Right cardiac atrium (tissue), 5 donors: ENCODE measurements around the gene RRAGC. TPM values are rescaled to one million over a fixed set of nuclear protein-coding genes. Genes with fewer than 3 reads are reported as not detected.
A peak's percentile ranks its signal among the peaks of the same experiment; 100 is the strongest.

Experiments used
- ATAC-seq, 2 donors: fragments of 200-7000 bp; cut with Tn5 transposase; one replicate each; pipeline versions ENCODE4 v1.8.0 to v1.9.1; 2020; ENCODE audit warnings: moderate library complexity in 2 of 2, mild to moderate bottlenecking in 1 of 2
- DNase-seq, 3 donors: peaks; one replicate each; pipeline ENCODE4 v3.0.0-alpha.2; 2020
- H3K27ac ChIP-seq: one replicate; pipeline ENCODE4 v1.5.1; 2013; ENCODE audit warnings: mild to moderate bottlenecking, low read length, control low read depth, moderate library complexity
- H3K27me3 ChIP-seq: one replicate; pipeline ENCODE4 v1.6.1; 2013; ENCODE audit not compliant: control insufficient read depth, insufficient read depth
- H3K4me1 ChIP-seq: one replicate; pipeline ENCODE4 v1.6.1; 2013; ENCODE audit warnings: low read length; ENCODE audit not compliant: control insufficient read depth, insufficient read depth
- H3K4me3 ChIP-seq: one replicate; pipeline ENCODE4 v1.5.1; 2013; ENCODE audit warnings: low read length, control low read depth
- H3K9me3 ChIP-seq: one replicate; pipeline ENCODE4 v1.6.1; 2013; ENCODE audit warnings: low read length; ENCODE audit not compliant: control insufficient read depth
- WGBS: extraction: QIAGEN DNeasy Blood & Tissue Kit; methylation state at CpG from one replicate; pipeline ENCODE4 v1.1.7; 2013; 5-methylcytosine and 5-hydroxymethylcytosine counted together
- intact Hi-C, 4 donors: fragments of 100-400 bp; cut with DNase I; formaldehyde crosslinking; loops; one replicate each; pipeline versions ENCODE4 v1.11.0 to v1.14.0; 2022 to 2023
- polyA plus RNA-seq: library from polyadenylated mRNA; stranded (reverse); fragments of 200-250 nt; gene quantifications from one replicate; pipeline ENCODE4 v1.2.3, GENCODE V29; 2013
- total RNA-seq, 4 donors: library from RNA; stranded (reverse); fragmentation: NEBNext Ultra II Directional; extraction: Animal tissue kit (Norgen Biotek cat#: 25700); gene quantifications; one replicate each; pipeline ENCODE4 v1.2.1, GENCODE V29; 2021
- donor health status: healthy with polysubstance abuse.
- donor health status: DM: no; HTN: yes; CAD: no.
- donor health status: DM: no; HTN: no; CAD: no.
- donor health status: DM: no; HTN: yes; CAD: no; lungs with severe emphysema.
- donor health status: DM: yes; HTN: yes; CAD: no.

Gene RRAGC
- total and polyA plus RNA-seq, 5 donors: 12.5 to 21.8 (median 17.4) TPM

DNA sequence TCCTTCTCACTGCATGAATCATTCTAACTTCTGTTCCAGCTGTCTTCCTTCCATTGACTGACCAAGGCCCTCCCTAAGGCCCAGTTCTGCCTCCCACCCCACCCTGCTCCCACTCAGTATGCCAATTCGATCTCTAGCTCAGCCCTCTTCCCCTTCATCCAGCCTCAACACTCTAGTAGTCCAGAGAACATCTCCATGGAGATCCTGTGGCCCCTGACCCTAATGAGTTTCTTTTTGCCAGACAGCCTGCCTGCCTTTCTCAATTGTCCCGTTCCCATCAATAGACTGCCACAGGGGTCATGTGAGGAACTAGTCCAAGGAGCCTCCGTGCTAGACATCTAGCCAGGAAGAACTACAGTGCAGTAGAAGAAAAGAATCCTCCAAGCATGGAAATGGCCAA is 26.4 kb downstream of the RRAGC start:
- no peak for DNase-seq
- Histone ChIP-seq H3K27me3 (no peaks in the 10 kb centered on the region), H3K4me1 (no peaks in the 10 kb centered on the region), H3K27ac (no peak overlapping the region), H3K4me3 (no peak overlapping the region), H3K9me3 (no peaks in the 10 kb centered on the region)
- intact Hi-C loops: loop anchor here in 2 of 4 donors (10.0 kb wide), 2 partner anchors 798 to 808 kb away; no protein-coding TSS in a partner anchor
- 42% methylated on average over 3 of the region's 3 CpGs for WGBS
- ATAC-seq: no peak

DNA sequence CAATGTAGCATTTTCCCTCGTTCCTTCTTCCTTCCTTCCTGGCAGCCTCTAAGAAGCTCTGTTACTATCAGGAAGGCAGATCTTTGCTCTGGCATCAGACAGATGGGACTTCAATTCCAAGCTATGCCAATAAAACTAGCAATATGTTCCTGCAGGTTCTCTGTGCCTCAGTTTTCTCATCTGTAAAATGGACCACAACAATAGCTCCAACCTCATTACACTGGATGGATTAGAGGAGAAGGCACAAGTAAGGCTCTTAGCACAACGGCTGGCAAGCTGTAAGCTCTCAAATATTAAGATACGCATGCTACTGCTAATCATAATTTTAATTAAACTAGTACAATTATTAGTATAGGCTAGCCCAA is 27.2 kb downstream of the RRAGC start:
- WGBS: 86% methylated on average over 3 of the region's 3 CpGs
- H3K4me1 ChIP-seq: no peaks in the 10 kb centered on the region
- intact Hi-C loops: loop anchor here in 2 of 4 donors (10.0 kb wide), 2 partner anchors 798 to 808 kb away; no protein-coding TSS in a partner anchor

DNA sequence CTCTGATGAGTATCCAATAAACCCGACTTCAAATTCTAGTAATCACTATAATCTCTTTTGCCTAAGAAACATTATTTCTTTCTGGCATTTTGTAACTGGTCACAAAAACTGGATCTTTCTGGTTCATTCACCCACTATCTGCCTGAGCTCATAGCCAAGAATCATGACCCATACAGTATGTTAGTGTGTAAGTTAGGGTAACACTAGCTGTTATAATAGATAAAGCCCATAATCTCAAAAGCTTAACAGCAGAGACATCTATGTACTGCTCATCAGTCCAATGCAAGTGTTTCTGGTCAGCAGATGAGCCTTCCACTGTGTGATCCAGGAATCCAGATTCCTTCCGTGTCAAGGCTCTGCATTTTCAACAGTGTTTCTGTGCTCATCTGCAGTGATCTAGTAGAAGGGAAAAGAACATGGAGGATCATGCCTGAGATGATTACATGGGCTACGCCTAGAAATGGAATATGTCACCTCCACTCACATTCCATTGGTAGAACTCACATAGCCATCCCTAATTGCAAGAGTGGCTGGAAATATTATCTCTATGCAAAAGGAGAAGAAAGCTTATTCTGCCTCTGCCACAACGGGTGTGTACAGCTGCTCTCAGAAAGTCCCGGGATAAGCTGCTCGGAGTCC is 27.7 kb downstream of the RRAGC start:
- Histone ChIP-seq H3K4me3 (no peak overlapping the region), H3K27me3 (no peaks in the 10 kb centered on the region), H3K4me1 (no peaks in the 10 kb centered on the region), H3K27ac (no peak overlapping the region), H3K9me3 (no peaks in the 10 kb centered on the region)
- DNase-seq (no peak), ATAC-seq (no peak)
- 73% methylated on average over 6 of the region's 6 CpGs for WGBS
- intact Hi-C loops: loop anchor here in 2 of 4 donors (10.0 kb wide), 2 partner anchors 797 to 807 kb away; no protein-coding TSS in a partner anchor

More for the DNA sequence above, 27.2 kb downstream of the RRAGC start:
- no peak overlapping the region for H3K4me3 ChIP-seq
- H3K9me3 ChIP-seq: no peaks in the 10 kb centered on the region
- H3K27ac ChIP-seq: no peak overlapping the region
- DNase-seq: no peak
- ATAC-seq: no peak
- no peaks in the 10 kb centered on the region for H3K27me3 ChIP-seq

DNA sequence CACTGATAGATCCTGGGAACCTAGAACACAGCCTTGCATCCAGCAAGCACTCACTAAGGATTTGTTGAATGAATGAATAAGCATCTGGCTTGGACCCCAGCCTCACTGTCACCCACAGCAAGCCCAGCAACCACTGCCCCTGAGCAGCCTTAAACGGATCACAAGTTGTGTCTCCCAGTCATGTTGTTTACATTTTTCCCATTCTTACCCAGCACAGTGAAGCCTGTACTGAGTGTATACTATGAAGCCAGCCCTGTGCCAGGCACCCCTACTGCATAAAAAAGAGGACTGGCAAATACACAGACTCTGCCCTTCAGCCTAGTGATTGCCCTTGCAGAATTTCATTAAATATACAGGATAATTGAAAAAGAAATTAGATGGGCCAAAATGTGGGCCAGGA is 30.2 kb downstream of the RRAGC start:
- no peaks in the 10 kb centered on the region for H3K27me3 ChIP-seq
- WGBS: 27% methylated on average over 1 of the region's 1 CpG
- no peak overlapping the region for H3K27ac ChIP-seq
- no peak for DNase-seq
- H3K4me1 ChIP-seq: no peaks in the 10 kb centered on the region
- no peaks in the 10 kb centered on the region for H3K9me3 ChIP-seq
- intact Hi-C loops: loop anchor here in 1 of 4 donors (10.0 kb wide), 1 partner anchor 215 kb away; no protein-coding TSS in a partner anchor
- no peak overlapping the region for H3K4me3 ChIP-seq
- no peak for ATAC-seq

DNA sequence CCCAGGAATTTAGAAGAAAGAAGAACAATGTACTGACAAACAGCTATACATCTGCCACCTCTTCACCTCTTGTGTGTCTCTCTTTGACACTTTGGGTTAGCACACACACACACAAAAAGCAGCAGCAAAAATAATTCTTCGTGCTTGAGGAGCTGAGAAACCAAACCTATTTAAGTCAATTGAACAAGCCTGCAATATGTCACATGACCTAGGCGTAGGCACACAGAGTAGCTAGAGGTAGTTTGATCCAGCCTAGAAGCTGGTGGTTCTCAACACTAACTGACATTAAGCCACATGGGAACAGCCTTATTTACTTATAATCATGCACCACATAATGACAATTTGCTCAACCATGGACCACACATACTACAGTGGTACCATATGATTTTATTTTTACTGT is 32.3 kb downstream of the RRAGC start:
- DNase-seq: no peak
- no peaks in the 10 kb centered on the region for H3K27me3 ChIP-seq
- no peaks in the 10 kb centered on the region for H3K4me1 ChIP-seq
- intact Hi-C loops: loop anchor here in 1 of 4 donors (10.0 kb wide), 1 partner anchor 213 kb away; no protein-coding TSS in a partner anchor
- no peak for ATAC-seq
- H3K4me3 ChIP-seq: no peak overlapping the region
- H3K9me3 ChIP-seq: no peaks in the 10 kb centered on the region
- H3K27ac ChIP-seq: no peak overlapping the region
- WGBS: 70% methylated on average over 2 of the region's 2 CpGs

DNA sequence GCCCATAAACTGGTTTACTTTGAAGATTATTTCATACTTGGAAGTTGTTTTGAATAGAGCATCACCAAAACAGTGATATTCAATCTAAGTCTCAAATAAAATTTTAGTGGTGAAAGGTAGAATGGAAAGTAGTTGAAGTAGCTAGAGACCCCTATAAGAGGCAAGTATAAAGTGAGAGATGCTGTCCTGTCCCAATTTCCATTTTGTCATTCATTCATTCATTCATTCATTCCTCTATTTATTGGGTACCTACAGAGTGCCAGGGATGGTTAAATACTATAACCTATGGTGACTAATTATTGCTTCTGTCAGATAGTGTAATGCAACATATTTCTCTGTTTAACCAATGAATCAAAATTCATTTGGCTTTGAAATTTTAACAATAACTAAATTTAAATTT is 32.7 kb downstream of the RRAGC start:
- no peaks in the 10 kb centered on the region for H3K27me3 ChIP-seq
- no peak overlapping the region for H3K4me3 ChIP-seq
- H3K4me1 ChIP-seq: no peaks in the 10 kb centered on the region
- no peaks in the 10 kb centered on the region for H3K9me3 ChIP-seq
- intact Hi-C loops: loop anchor here in 1 of 4 donors (10.0 kb wide), 1 partner anchor 212 kb away; no protein-coding TSS in a partner anchor
- H3K27ac ChIP-seq: no peak overlapping the region
- ATAC-seq (no peak), DNase-seq (no peak)

DNA sequence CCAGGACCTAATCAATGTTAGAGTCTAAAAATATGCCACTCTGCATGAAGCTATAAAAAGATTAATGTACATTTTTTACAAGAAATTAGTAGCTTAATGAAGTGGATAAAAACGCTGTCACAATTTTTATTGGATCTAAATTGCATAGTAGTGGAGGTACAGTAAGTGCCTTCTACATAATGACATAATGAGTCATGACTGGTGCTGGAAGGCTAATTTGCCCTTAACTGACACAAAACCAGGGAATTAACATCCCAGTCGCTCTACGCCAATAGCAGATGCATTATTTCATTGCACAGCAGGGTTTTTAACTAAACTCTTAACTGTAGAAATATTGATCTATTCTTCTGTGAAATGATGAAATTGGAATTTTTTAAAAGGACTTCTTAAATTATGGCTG is 33.3 kb downstream of the RRAGC start:
- ATAC-seq (no peak), DNase-seq (no peak)
- intact Hi-C loops: loop anchor here in 1 of 4 donors (10.0 kb wide), 1 partner anchor 211 kb away; no protein-coding TSS in a partner anchor
- no peaks in the 10 kb centered on the region for H3K9me3 ChIP-seq
- WGBS: 72% methylated on average over 3 of the region's 3 CpGs
- no peaks in the 10 kb centered on the region for H3K27me3 ChIP-seq
- H3K4me3 ChIP-seq: no peak overlapping the region
- H3K27ac ChIP-seq: no peak overlapping the region
- no peaks in the 10 kb centered on the region for H3K4me1 ChIP-seq

DNA sequence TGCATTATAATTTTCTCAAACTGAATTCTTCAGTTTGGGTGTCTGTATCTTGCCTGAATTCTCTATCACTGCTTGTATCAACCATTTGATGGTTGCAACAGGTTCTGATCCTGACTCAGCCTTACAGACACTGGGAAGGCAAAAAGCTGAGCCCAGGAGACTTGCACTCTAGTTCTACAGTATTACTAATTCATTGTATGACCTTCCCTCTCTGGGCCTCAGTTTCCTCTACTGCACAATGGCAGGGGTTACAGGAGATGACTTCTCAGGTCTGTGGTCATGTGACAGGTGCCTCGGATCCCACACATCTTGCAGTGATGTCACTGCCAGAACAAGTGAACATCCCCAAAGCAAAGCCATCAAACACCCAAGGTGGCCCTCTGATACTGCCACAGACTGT is 38.7 kb downstream of the RRAGC start:
- WGBS: 56% methylated on average over 1 of the region's 1 CpG
- Histone ChIP-seq H3K9me3 (no peaks in the 10 kb centered on the region), H3K27ac (no peak overlapping the region), H3K27me3 (no peaks in the 10 kb centered on the region), H3K4me1 (no peaks in the 10 kb centered on the region), H3K4me3 (no peak overlapping the region)
- ATAC-seq: no peak
- intact Hi-C loops: loop anchor here in 1 of 4 donors (10.0 kb wide), 1 partner anchor 206 kb away; no protein-coding TSS in a partner anchor
- DNase-seq: no peak

DNA sequence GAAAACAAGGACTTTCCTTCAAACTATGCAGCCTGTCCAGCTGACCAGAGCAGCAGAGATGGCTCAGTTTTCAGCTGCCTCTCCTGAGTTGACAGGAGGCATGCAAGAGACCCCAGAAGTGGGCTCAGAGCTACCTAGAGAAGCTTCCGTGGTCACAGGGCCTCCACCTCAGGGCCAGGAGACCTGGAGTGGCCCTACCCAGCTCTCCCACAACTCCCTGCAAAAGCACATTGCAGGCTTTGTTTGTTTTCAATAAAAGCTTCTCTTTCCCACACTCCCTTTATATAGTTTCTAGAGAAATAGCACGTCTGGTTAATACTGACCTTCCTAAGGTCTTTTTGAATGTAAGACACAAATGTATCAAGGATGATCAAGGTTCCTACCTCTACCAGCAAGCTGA is 40.1 kb downstream of the RRAGC start:
- H3K4me1 ChIP-seq: no peaks in the 10 kb centered on the region
- no peaks in the 10 kb centered on the region for H3K9me3 ChIP-seq
- H3K27me3 ChIP-seq: no peaks in the 10 kb centered on the region
- DNase-seq: no peak
- H3K4me3 ChIP-seq: no peak overlapping the region
- H3K27ac ChIP-seq: no peak overlapping the region
- ATAC-seq: no peak
- intact Hi-C loops: loop anchor here in 1 of 4 donors (5.0 kb wide), 1 partner anchor 212 kb away; no protein-coding TSS in a partner anchor
- 76% methylated on average over 2 of the region's 2 CpGs for WGBS

DNA sequence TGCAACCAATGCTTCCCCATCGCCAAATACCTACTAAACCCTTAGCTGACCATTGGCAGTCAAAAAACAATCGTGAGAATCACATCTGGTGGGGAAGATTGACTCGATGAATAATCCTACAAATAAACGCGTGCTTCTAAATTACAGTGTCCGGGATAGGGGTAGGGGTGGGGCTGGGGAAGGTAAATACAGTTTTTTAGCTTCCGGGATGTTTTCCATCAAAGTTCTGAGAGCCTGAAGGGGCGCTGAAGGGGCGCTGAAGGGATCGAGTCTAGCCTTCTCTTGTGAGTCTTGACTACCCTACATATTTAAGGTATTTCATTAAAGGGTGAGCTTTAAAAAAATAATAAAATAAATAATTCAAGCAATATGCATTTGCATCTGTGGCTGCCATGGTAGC is 40.5 kb downstream of the RRAGC start:
- Histone ChIP-seq H3K27me3 (no peaks in the 10 kb centered on the region), H3K4me1 (no peaks in the 10 kb centered on the region), H3K4me3 (no peak overlapping the region), H3K9me3 (no peaks in the 10 kb centered on the region), H3K27ac (no peak overlapping the region)
- no peak for ATAC-seq
- DNase-seq: no peak
- 29% methylated on average over 10 of the region's 10 CpGs for WGBS
- intact Hi-C loops: loop anchor here in 1 of 4 donors (5.0 kb wide), 1 partner anchor 212 kb away; no protein-coding TSS in a partner anchor

DNA sequence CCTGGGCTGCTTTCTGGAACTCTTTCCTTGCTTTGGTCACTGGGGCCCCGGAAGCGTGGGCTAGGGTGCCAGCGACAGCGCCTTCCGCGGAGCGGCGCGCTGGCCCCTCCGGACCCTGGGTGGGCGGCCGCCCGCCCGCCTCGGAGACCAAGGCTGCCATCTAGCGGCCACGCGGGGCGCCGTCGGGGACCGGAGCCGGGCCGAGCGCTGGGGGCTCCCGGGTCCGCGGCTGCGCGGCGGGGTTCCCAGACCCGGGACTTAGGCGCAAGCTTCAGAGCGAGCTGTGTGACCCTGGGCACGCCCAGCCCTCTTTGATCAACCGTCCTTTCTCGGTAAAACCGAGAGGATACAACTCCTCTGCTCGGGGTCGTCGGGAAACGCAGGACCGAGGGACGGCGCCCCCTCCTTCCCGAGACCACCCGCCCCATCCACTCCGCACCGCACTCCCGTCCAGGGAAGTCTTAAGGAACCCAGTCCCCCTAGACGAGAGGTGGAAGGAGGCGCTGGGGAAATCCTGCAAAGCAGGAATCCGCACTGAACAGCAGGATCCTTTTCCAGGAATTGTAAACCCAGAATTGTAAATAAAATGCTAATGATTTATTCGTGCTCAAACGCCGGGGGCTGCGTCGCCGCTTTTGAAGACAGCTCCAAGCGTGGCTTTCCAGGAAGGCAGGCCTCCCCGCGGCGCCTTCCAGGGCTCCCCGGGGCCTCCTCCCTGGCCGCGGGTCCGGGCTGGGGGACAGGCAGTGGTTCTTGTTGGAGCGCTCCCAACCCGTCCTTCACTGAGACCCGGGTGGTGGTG is 41.2 kb downstream of the RRAGC start:
- peak overlapping the region; percentile 32 for H3K4me3 ChIP-seq
- 1% methylated on average over 70 of the region's 70 CpGs for WGBS
- no peaks in the 10 kb centered on the region for H3K27me3 ChIP-seq
- DNase-seq: peak; percentile 25 to 79 (median 76)
- intact Hi-C loops: loop anchor here in 1 of 4 donors (5.0 kb wide), 1 partner anchor 211 kb away; no protein-coding TSS in a partner anchor
- H3K4me1 ChIP-seq: no peaks in the 10 kb centered on the region
- peak; percentile 64 to 82 for ATAC-seq
- H3K27ac ChIP-seq: no peak overlapping the region
- no peaks in the 10 kb centered on the region for H3K9me3 ChIP-seq
